Raji (cell line): ENCODE results near the gene PREX1.

Source experiments
- POLR2A ChIP-seq: IDR thresholded peaks from 2 replicates; pipeline ENCODE4 v1.6.1; 2011; ENCODE audit warnings: low read depth, low read length, control low read depth; ENCODE audit not compliant: insufficient read depth

The PREX1 gene

DNA sequence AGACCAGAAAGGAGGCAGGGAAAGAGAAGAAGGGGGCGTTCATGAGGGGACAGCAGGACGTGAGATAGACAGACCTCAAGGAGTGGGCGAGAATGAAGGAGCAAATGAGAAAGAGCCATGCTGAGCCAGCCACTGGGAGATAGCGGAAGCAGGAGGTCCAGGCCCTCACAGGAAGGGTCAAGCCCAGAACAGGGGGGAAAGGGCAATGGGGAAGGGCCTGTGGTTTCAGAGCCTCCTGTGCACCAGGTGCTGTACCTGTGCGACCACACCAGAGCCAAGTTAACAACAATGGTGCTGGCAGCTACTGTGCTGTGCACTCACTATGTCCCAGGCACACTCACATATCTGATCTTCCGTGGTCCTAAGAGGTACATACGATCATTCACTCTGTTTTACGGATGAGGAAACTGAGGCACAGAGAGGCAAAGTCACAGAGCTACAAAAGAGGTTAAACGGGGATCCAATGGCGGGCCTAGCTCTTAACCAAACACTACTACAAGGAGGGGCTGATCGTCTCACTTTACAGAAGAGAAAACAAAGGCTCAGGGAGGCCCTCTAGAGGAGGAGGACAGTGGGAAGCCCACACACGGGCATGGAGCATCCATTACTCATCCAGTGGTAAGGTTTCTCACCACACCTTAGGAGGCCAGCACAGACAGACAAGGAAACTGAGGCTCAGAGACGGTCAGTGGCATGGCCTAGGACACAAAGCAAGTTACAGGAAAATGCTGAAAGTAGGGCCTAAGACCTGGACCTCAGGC lies 129.1 kb downstream of the PREX1 start:
- no peak for TF ChIP-seq POLR2A

DNA sequence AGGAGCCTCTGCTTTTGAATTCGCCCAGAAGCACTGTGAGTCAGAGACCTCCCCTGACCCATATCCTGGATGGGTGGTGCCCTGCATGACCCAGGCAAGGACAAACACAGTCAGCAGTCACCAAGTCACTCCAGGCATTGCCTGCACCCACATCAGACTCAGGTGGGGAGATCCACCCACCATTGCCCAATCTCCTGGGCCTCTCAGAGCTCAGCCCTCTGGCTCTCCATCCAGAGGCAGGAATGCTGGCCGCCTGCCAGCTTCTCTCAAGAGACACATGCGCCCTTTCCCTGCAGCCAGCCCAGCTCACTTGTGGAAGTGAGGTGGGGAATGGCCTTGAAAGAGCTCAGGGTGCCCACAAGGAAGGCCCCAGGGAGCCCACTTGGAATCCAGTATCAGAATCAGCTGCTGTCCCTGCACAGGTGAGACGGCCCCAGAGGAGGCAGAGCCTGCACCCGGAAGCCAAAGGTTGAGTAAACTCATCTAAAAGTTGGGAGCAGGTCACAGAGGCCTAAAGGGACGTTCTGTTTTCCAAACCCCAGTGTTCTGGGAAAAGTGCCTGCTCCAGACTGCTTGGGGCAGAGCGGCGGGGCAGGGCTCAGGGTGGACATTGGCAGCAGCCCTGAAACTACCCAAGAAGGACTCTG lies 129.8 kb downstream of the PREX1 start:
- TF ChIP-seq POLR2A: no peak

DNA sequence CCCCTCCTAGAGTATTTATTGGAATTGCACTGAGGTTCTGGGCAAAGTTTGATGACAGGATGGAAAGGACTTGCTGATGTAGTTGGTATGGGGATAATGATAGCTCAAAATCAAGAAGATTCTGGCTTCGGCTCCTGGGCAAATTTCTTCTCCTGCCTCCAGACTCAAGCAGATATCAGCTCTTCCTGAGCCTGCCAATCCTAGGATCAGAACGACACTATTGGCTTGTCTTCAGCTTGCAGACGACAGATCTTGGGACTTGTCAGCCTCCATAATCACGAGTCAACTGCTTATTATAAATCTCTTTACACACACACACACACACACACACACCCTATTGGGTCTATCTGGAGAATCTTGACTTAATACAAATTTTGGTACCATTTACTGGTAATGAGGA lies 131.1 kb downstream of the PREX1 start:
- no peak for TF ChIP-seq POLR2A

DNA sequence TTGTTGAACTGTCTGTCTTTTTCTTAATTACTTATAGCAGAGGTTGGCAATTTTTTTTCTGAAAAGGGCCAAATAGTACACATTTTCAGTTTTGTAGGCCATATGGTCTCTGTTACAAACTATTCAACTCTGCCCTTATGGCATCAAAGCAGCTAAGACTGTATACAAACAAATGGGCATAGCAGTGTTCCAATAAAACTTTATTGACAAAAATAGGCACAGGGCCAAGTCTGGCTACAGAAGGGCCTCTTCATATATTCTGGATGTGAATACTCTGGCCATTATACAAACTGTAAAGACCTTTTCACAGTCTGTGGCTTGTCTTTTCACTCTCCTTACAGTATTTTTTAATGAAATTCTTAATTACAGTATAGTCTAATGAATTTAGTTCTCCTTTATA lies 132.1 kb downstream of the PREX1 start:
- no peak for TF ChIP-seq POLR2A

DNA sequence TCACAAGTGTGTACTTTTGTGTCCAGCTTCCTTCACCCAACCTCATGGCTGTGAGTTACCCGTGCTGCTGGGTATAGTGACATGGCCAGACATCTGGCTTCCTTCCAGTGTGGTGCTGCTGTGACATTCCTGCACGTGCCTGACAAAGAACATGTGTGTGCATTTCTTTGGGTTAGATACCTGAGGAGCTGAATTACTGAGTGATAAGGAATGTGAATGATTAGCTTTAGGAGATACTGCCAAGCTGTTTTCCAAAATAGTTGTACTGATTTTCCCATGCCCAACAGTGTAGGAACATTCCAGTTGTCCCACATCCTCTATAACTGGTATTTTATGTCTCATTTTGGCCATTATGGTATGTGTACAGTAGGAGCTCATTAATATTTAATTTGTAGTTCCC lies 132.5 kb downstream of the PREX1 start:
- no peak for TF ChIP-seq POLR2A

DNA sequence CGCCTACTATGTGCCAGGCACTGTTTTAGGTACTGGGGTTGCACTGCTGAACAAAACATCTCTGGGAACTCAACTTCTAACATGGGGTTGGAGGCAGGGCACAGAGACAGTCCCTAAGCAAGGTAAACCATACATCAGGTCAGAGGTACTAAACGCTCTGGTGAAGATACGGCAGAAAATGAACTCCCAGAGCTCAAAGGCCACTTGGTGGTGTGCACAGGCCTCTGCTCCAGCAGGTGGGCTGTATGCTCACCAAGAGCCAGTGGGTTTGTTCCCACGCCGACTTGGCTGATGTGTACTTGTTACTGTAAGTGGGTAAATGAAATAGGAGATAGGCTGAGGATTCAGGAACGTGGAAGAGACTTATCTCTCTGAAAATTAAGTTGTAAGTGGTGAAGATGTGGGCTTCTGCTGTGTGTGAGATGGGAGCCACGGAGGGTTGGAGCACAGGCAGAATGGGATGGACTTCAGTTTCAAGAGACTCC lies 133.4 kb downstream of the PREX1 start:
- TF ChIP-seq POLR2A: no peak

DNA sequence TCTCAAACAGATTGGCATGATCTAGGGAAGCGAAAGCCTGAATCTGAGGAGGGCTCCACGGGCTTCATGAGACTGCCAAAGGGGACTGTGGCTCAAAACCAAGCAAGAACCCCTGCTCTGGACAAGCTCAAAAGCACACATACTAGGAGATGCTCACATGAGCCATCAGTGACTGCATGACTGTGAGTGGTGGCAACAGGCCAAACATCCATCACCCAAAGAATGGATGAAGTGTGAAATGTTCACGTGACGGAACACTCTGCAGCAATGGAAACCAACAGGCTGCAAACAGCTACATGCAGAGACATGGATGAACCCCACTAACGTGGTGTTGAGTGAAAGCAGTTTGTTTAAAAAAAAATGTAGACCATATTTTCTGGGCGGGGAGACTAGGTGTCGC lies 136.3 kb downstream of the PREX1 start:
- no peak for TF ChIP-seq POLR2A

DNA sequence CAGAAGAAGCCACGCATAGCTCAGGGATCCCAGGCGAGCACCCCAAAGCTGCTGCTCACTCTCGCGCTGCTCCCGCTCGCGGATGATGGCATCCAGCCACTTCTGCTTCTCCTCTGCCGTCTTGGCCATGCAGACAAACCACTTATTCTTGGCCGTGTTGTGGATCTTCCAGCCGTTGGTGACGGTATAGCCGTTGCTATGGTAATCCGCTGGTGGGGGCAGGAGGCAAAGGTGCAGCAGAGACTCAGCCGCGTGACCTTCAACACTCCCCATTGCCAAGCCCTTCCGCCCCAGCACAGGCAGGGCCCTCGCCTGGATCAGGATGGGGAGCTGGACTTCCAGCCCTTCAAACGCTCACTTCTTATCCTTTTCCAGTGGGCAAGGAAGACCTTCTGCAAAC lies 136.9 kb downstream of the PREX1 start:
- no peak for TF ChIP-seq POLR2A

DNA sequence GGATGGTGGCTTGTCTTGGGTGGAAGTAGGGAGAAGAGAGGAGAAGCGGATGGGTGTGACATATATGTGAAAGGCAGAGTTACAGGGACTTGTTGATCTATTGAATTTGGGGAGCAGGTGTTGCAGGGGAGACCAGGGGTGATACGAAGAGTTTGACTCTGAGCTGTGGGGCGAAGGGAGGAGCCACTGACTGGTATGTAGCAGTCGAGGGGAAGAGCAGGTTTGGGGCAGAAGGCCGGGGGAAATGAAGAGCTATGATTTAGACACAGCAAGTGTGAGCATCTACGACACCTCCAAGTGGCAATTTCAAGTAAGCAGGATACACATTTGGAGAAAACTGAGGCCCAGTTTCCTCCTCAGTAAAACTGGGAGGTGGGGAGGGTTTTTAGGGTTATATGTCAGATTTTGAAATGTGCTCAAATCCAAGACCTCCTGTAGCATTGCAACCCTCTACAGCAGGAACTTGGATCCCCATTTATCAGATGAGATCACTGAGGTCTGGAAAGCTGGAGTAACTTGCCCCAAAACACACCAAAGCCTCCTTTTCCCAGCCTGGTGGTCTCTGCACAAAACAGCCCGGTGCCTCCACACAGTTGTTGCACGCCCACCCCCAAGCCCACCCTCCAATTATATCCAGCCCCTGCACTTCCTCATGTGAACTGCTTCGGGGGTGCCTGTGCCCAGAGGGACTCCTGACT lies 137.8 kb downstream of the PREX1 start:
- TF ChIP-seq POLR2A: no peak

DNA sequence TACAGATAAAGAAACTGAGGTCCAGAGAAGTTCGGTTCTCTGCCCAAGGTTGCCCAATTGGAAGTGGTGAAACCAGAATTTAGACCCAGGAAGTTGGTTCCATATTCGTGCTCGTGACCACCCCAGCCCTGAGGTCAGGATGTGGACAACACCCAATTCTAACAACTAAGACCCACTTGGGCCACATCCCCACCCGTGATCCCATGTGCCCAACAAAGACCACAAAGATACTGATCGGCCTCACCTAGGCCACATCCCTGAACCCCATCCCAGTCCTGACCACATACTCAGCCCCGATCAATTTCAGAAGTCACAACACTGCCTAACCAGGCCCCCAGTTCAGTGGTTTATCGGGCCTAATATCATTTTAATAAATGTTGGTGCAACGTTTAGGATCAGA lies 138.4 kb downstream of the PREX1 start:
- no peak for TF ChIP-seq POLR2A

DNA sequence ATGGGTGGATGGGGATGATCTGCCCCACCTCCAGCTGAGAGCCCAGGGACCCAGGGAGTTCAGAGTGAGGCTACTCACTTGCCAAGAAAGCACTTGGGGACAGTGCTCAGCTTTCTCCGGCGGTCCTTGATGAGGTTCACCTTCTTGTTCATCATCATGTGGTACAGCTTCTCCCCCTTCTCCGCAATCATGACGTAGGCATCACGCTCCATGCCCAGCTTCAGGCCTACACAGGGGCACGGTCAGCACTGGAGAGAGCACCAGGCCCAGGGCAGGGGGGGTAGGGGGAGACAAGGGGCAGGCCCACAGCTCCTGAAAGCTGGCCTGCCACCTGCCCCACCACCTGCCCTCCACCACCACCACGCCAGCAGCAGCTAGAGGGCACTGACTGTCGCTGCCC lies 139.2 kb downstream of the PREX1 start:
- TF ChIP-seq POLR2A: no peak

DNA sequence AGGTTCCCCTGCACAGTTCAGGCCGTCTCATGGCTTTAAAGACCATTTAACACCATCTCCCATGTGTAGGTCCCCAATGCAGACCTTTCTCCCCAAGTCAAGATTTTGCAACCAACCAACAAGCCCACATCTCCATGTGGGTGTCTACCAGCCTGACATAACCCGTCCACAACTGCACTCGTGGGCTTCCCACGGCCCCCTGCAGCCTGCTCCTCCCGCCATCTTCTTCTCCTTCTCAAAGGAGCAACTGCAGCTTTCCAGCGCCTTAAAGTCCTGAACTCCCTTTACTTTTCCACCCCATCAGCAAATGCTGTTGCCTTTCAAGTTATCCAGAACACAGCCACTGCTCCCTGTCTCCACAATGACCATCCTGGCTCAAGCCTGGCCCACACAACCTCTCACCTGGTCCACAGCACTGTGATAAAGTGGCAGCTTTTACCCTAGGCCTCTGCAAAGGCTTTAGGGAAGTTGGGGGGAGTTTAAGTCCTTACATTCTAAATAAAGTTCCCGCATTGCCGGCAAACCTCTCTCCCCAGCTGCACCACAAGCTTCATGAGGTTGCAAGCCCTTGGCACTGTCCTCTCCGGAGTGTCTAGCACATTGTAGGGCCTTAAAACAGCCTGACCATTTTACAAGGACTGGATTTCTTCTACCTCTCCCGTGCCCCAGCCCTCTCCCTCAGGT lies 140.5 kb downstream of the PREX1 start:
- TF ChIP-seq POLR2A: no peak

DNA sequence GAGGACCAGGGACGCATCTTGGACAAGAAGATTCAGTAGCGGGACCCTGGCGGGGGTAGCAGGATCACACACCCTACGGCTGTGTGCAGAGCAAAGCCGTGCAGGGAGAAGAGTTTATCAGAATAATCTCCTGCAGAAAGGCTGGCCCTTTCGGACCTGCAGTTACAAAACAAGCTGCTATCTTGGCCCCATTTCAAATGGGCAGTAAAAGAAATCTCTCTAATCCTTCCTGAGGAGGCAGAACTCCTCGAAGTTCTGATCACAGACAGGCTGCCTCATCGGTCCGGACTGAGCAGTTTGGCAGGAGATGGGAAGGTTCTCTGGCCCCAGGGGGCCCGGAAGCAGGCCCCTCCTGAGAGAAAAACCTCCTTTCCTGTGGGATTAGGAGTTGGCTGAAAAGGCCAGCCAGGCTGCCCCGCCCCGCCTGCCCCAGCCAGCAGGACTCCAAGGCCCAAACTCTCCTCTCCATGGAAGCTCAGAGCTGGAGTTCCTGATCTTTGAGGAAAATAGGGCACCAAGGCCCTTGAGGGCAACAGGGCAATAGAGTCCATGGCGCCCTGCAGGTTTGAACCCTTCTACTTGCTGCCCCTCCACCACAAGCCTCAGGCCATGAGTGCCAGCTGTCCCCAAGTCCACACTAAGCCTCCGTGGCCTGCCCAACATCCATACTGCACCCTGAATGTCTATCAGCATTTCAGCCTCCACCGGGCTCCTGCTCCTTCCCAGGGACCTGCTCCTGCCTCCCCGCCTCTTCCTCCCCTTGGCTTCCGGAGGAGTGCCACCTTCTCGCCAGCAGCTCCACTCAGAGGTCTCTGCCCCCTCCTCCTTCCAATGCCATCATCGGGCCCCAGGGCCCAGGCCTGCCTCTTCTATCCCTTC lies 141.3 kb downstream of the PREX1 start:
- TF ChIP-seq POLR2A: no peak

DNA sequence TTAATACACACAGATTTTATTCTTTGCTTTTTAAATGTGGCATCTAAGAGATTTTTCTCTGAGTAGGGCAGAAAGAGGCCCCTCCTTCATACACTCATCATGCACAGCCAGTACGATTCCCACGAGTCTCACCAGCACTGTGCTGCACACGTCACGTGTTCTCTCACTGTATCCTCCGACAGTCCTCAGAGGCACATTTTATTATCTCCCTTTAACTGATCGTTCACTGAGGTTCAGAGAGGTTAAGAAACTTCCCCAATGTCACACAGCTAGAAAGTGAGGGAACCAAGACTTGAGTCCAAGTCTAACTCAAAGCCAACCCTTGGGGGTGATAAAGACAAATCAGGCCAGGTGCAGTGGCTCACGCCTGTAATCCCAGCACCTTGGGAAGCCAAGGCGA lies 142.5 kb downstream of the PREX1 start:
- no peak for TF ChIP-seq POLR2A
